OCI-LY3 (cell line): ENCODE results near the gene DDX39B.

Experiments used
- CTCF ChIP-seq: fragments of 200-600, 300-600 bp; sonication (generic); IDR thresholded peaks from 2 replicates; pipeline ENCODE4 v1.5.1; 2014; ENCODE audit warnings: antibody characterized with exemption, low read length, low read depth
- EZH2phosphoT487 ChIP-seq: fragments of 200-600 bp; shearing (Covaris generic); IDR thresholded peaks from 2 replicates; pipeline ENCODE4 v1.6.1; 2018; ENCODE audit warnings: antibody characterized with exemption, mixed run types, low read depth

- TF ChIP-seq CTCF (no peak), EZH2phosphoT487 (no peak)
These were observed 2.9 kb upstream of the DDX39B start for GRCh38 chr6:31544676-31545075.
